HEK293 (cell line): Measurements from ENCODE around the gene CUEDC1.

Experiments used
- ZBTB8A ChIP-seq: fragments of 450-650 bp; formaldehyde crosslinking; IDR thresholded peaks from 2 replicates; pipeline ENCODE4 v1.5.1; 2016; ENCODE audit warnings: missing biosample characterization, missing genetic modification characterization
- ZNF776 ChIP-seq: fragments of 450-650 bp; formaldehyde crosslinking; IDR thresholded peaks from 2 replicates; pipeline ENCODE4 v1.5.0; 2017; ENCODE audit warnings: missing biosample characterization, missing genetic modification characterization, borderline replicate concordance
- TF ChIP-seq, protein P1 (sequence below): fragments of 450-650 bp; formaldehyde crosslinking; IDR thresholded peaks from 2 replicates; pipeline ENCODE4 v1.5.1; 2016; ENCODE audit warnings: missing biosample characterization, missing genetic modification characterization
- TF ChIP-seq, protein P2 (sequence below): fragments of 450-650 bp; formaldehyde crosslinking; IDR thresholded peaks from 2 replicates; pipeline ENCODE4 v1.5.1; 2016; ENCODE audit warnings: missing biosample characterization, missing genetic modification characterization

DNA sequence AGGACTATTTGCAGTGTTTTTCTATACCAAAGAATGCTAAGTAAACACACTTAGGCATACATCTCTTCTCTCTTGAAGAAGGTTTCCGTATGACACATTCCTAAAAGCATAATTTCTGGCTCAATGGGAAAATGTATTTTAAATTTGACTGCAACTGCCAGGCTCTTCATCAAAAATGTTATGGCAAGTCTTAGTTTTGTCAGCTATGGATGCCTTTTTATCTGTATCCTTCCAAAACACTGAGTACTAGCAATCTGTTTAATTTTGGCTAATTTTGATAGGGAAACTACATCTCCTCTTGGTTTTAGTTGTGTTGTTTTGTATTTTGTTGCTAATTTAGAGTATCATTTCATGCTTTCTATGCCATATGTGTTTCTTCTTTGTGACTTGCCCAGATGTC, 140.8 kb downstream of the CUEDC1 start:
- no peak for TF ChIP-seq ZBTB8A (tag by site-specific recombination)
- TF ChIP-seq ZNF776 (tag by site-specific recombination): no peak
- TF ChIP-seq, protein P1, sequence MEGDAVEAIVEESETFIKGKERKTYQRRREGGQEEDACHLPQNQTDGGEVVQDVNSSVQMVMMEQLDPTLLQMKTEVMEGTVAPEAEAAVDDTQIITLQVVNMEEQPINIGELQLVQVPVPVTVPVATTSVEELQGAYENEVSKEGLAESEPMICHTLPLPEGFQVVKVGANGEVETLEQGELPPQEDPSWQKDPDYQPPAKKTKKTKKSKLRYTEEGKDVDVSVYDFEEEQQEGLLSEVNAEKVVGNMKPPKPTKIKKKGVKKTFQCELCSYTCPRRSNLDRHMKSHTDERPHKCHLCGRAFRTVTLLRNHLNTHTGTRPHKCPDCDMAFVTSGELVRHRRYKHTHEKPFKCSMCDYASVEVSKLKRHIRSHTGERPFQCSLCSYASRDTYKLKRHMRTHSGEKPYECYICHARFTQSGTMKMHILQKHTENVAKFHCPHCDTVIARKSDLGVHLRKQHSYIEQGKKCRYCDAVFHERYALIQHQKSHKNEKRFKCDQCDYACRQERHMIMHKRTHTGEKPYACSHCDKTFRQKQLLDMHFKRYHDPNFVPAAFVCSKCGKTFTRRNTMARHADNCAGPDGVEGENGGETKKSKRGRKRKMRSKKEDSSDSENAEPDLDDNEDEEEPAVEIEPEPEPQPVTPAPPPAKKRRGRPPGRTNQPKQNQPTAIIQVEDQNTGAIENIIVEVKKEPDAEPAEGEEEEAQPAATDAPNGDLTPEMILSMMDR (tag by site-specific recombination): no peak
- TF ChIP-seq, protein P2, sequence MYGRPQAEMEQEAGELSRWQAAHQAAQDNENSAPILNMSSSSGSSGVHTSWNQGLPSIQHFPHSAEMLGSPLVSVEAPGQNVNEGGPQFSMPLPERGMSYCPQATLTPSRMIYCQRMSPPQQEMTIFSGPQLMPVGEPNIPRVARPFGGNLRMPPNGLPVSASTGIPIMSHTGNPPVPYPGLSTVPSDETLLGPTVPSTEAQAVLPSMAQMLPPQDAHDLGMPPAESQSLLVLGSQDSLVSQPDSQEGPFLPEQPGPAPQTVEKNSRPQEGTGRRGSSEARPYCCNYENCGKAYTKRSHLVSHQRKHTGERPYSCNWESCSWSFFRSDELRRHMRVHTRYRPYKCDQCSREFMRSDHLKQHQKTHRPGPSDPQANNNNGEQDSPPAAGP (tag by site-specific recombination): no peak
